HCT116 (cell line): Measurements from ENCODE around the gene PHF1. TPM values are rescaled to one million over a fixed set of nuclear protein-coding genes. Genes with fewer than 3 reads are reported as not detected.
"Not testable (repeated sequence)": the region's sequence is repeated elsewhere in the genome, so short reads cannot be mapped to it uniquely, and the experiment has no call there.

Experiments used
- ATAC-seq: fragments of 200-7000 bp; cut with Tn5 transposase; 2 replicates; pipeline ENCODE4 v1.9.1; 2020; ENCODE audit warnings: mild to moderate bottlenecking, moderate library complexity
- BruUV-seq: library from RNA; stranded (reverse); fragments of 400-500 nt; replicated peaks from 2 replicates; lab custom pipeline; 2021; lab: Mats Ljungman, UMichigan
- CTCF ChIA-PET: fragments of 300-600 bp; sonication (Branson Sonifier 250); formaldehyde crosslinking; loops from one replicate; lab custom pipeline; 2021; ENCODE audit warnings: antibody characterized with exemption; lab: Charles Lee
- POLR2A ChIA-PET: fragments of 300-600, 350-600 bp; sonication (Branson Sonifier 250); formaldehyde crosslinking; loops from one replicate; lab custom pipeline; 2021; ENCODE audit warnings: antibody characterized with exemption; lab: Charles Lee
- RAD21 ChIA-PET, 2 experiments: fragments of 300-600 bp; sonication (Branson Sonifier 250); formaldehyde crosslinking; loops; one replicate each; lab custom pipeline; 2023; ENCODE audit warnings: low total read pairs in 2 of 2; ENCODE audit not compliant: uncharacterized antibody in 2 of 2, unreplicated experiment in 2 of 2, low non-redundant PET in 1 of 2; lab: Charles Lee
- DNase-seq: peaks from one replicate; pipeline ENCODE4 v3.0.0-alpha.2; 2010; ENCODE audit warnings: low read depth, low spot score
- H2AFZ ChIP-seq: fragments of 200-600 bp; shearing (Covaris generic), sonication (generic); 2 replicates; pipeline ENCODE4 v1.6.1; 2017; ENCODE audit warnings: low read depth, mixed run types, mixed read lengths, antibody characterized with exemption, low read length; ENCODE audit not compliant: poor library complexity, severe bottlenecking
- H3K27ac ChIP-seq: 2 replicates; pipeline ENCODE4 v1.5.1; 2012; ENCODE audit warnings: low read depth, low read length
- H3K27me3 ChIP-seq: fragments of 200-600 bp; sonication (generic); 2 replicates; pipeline ENCODE4 v1.6.1; 2016; ENCODE audit warnings: mixed run types, low read length, mixed read lengths; ENCODE audit not compliant: insufficient read depth
- H3K36me3 ChIP-seq, 2 experiments: fragments of 200-500 bp in 1 of 2; fragments of 200-600 bp in 1 of 2; sonication (Bioruptor generic) in 1 of 2; sonication (generic) in 1 of 2; 2 replicates each; pipeline versions ENCODE4 v1.5.1 to v1.6.1; 2014 to 2016; ENCODE audit warnings: low read length in 2 of 2, inconsistent platforms in 1 of 2, mixed read lengths in 1 of 2, mixed run types in 1 of 2; ENCODE audit not compliant: insufficient read depth in 2 of 2, control insufficient read depth in 1 of 2
- H3K4me1 ChIP-seq, 2 experiments: fragments of 200-600 bp in 1 of 2; sonication (generic) in 1 of 2; 2 replicates each; pipeline versions ENCODE4 v1.5.1 to v1.6.1; 2012 to 2017; ENCODE audit warnings: low read length in 2 of 2, inconsistent platforms in 1 of 2, mild to moderate bottlenecking in 1 of 2, mixed read lengths in 1 of 2, mixed run types in 1 of 2, moderate library complexity in 1 of 2; ENCODE audit not compliant: insufficient read depth in 2 of 2, control insufficient read depth in 1 of 2
- H3K4me2 ChIP-seq: fragments of 200-600 bp; sonication (generic); 2 replicates; pipeline ENCODE4 v1.6.1; 2017; ENCODE audit warnings: mixed run types, low read length, mixed read lengths
- H3K4me3 ChIP-seq, 2 experiments: fragments of 200-600 bp in 1 of 2; sonication (generic) in 1 of 2; replicated peaks in 1 of 2; 2 replicates each; pipeline ENCODE4 v1.5.1; 2011 to 2016; ENCODE audit warnings: low read length in 2 of 2, control low read depth in 1 of 2, low read depth in 1 of 2, mild to moderate bottlenecking in 1 of 2, mixed read lengths in 1 of 2, mixed run types in 1 of 2
- H3K79me2 ChIP-seq: fragments of 200-600 bp; sonication (generic); 2 replicates; pipeline ENCODE4 v1.6.1; 2017; ENCODE audit warnings: mild to moderate bottlenecking, mixed run types, low read length, moderate library complexity, mixed read lengths; ENCODE audit not compliant: insufficient read depth
- H3K9ac ChIP-seq: fragments of 200-600 bp; sonication (generic); 2 replicates; pipeline ENCODE4 v1.6.1; 2016; ENCODE audit warnings: low read length, mixed read lengths
- H3K9me2 ChIP-seq: fragments of 200-600 bp; sonication (generic), shearing (Covaris generic); 2 replicates; pipeline ENCODE4 v1.6.1; 2017; ENCODE audit warnings: mixed run types, mild to moderate bottlenecking, moderate library complexity; ENCODE audit not compliant: insufficient read depth
- H3K9me3 ChIP-seq, 2 experiments: fragments of 200-500 bp in 1 of 2; fragments of 200-600 bp in 1 of 2; sonication (Bioruptor generic) in 1 of 2; sonication (generic) in 1 of 2; 2 replicates each; pipeline ENCODE4 v1.6.1; 2014 to 2017; ENCODE audit warnings: low read length in 2 of 2, mixed read lengths in 2 of 2, inconsistent platforms in 1 of 2, low read depth in 1 of 2, mild to moderate bottlenecking in 1 of 2, mixed run types in 1 of 2, moderate library complexity in 1 of 2; ENCODE audit not compliant: control insufficient read depth in 1 of 2, insufficient read depth in 1 of 2
- H4K20me1 ChIP-seq: fragments of 200-600 bp; sonication (generic), shearing (Covaris generic); 2 replicates; pipeline ENCODE4 v1.6.1; 2017; ENCODE audit warnings: mixed run types, mild to moderate bottlenecking, moderate library complexity; ENCODE audit not compliant: insufficient read depth
- CBX3 ChIP-seq: IDR thresholded peaks from 2 replicates; pipeline ENCODE4 v1.6.1; 2012; ENCODE audit warnings: low read depth
- CEBPB ChIP-seq: IDR thresholded peaks from 2 replicates; pipeline ENCODE4 v1.6.1; 2012; ENCODE audit warnings: low read depth
- CTCF ChIP-seq, 3 experiments: fragments of 200-600 bp in 1 of 3; sonication (generic) in 1 of 3; IDR thresholded peaks in 2 of 3; conservative IDR thresholded peaks in 1 of 3; 2 replicates each; pipeline ENCODE4 v1.5.1; 2012 to 2017; ENCODE audit warnings: low read depth in 2 of 3, low read length in 2 of 3, antibody characterized with exemption in 1 of 3, borderline replicate concordance in 1 of 3, control low read depth in 1 of 3, mild to moderate bottlenecking in 1 of 3, mixed read lengths in 1 of 3, mixed run types in 1 of 3, moderate library complexity in 1 of 3; ENCODE audit not compliant: insufficient read depth in 1 of 3
- EGR1 ChIP-seq: IDR thresholded peaks from 2 replicates; pipeline ENCODE4 v1.6.1; 2012; ENCODE audit warnings: low read depth
- ELF1 ChIP-seq: IDR thresholded peaks from 2 replicates; pipeline ENCODE4 v1.6.1; 2012; ENCODE audit warnings: low read depth, borderline replicate concordance
- EZH2 ChIP-seq: fragments of 200-600 bp; sonication (generic); IDR thresholded peaks from 2 replicates; pipeline ENCODE4 v1.6.1; 2017; ENCODE audit warnings: antibody characterized with exemption, mixed run types
- EZH2phosphoT487 ChIP-seq: fragments of 200-600 bp; IDR thresholded peaks from 2 replicates; pipeline ENCODE4 v1.6.1; 2018; ENCODE audit warnings: antibody characterized with exemption, borderline replicate concordance
- JUND ChIP-seq: IDR thresholded peaks from 2 replicates; pipeline ENCODE4 v1.6.1; 2012
- MAX ChIP-seq: IDR thresholded peaks from 2 replicates; pipeline ENCODE4 v1.6.1; 2012
- POLR2A ChIP-seq: IDR thresholded peaks from 2 replicates; pipeline ENCODE4 v1.7.0; 2011; ENCODE audit warnings: borderline replicate concordance; ENCODE audit not compliant: insufficient read depth, insufficient read length; ENCODE audit errors: extremely low read depth
- POLR2AphosphoS5 ChIP-seq: IDR thresholded peaks from 2 replicates; pipeline ENCODE4 v1.6.1; 2011; ENCODE audit warnings: mild to moderate bottlenecking, low read depth, low read length, moderate library complexity
- RAD21 ChIP-seq: IDR thresholded peaks from 2 replicates; pipeline ENCODE4 v1.6.1; 2012; ENCODE audit warnings: low read depth, mild to moderate bottlenecking
- REST ChIP-seq: IDR thresholded peaks from 2 replicates; pipeline ENCODE4 v1.6.1; 2012; ENCODE audit warnings: low read depth
- SP1 ChIP-seq: IDR thresholded peaks from 2 replicates; pipeline ENCODE4 v1.6.1; 2012; ENCODE audit warnings: low read depth
- SRF ChIP-seq: IDR thresholded peaks from 2 replicates; pipeline ENCODE4 v1.6.1; 2012; ENCODE audit warnings: low read depth
- TCF7L2 ChIP-seq: IDR thresholded peaks from 2 replicates; pipeline ENCODE4 v1.7.0; 2011; ENCODE audit warnings: borderline replicate concordance, inconsistent platforms; ENCODE audit not compliant: insufficient read depth, insufficient read length; ENCODE audit errors: extremely low read depth
- YY1 ChIP-seq: IDR thresholded peaks from 2 replicates; pipeline ENCODE4 v1.6.1; 2011; ENCODE audit warnings: low read length, low read depth, moderate library complexity, mild to moderate bottlenecking; ENCODE audit not compliant: insufficient replicate concordance; ENCODE audit errors: extremely low read depth
- ZFX ChIP-seq: fragments of 450-650 bp; IDR thresholded peaks from 2 replicates; pipeline ENCODE4 v1.6.1; 2017
- ZNF274 ChIP-seq: fragments of 200-500 bp; sonication (Bioruptor generic); IDR thresholded peaks from 2 replicates; pipeline ENCODE4 v1.6.1; 2014; ENCODE audit warnings: mild to moderate bottlenecking, low read depth, low read length, inconsistent platforms
- intact Hi-C: fragments of 100-400 bp; cut with micrococcal nuclease; formaldehyde crosslinking; loops from 2 replicates; pipeline ENCODE4 v1.10.0; 2022
- total RNA-seq: library from RNA; stranded (reverse); gene quantifications from one replicate; pipeline ENCODE4 v1.2.1, GENCODE V29; 2021; ENCODE audit not compliant: unreplicated experiment

PHF1 gene
- total RNA-seq, 1 experiment from 2014 or later: 40.2 TPM

DNA sequence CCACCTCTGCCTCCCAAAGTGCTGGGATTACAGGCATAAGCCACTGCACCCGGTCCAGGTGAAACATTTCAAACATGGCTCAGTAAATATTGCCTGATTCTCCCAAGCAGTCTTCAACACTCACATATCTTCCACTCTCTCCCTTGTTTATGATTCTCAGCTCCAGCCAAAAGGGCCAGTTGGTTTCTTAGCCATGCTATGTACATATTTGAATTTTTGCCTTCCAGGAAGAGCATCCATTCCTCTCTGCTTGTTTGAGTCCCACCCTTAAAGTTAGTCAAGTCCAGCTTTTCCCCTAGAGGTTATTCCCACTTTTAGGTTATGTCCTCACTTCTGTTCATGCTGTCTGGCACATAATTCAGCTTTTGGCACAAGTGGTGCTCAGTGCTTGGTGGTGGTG, 13.3 kb upstream of the PHF1 start:
- BruUV-seq: no TSS peak
- intact Hi-C loops: no loop called here
- Histone ChIP-seq H3K27me3 (no peaks in the 10 kb centered on the region), H3K36me3 (peaks cover 21 to 32% of the 10 kb centered on the region in 2 experiments; a peak in 3 of 4 replicates), H3K79me2 (peaks cover 86% of the 10 kb centered on the region), H3K4me1 (peaks cover 7 to 19% of the 10 kb centered on the region in 2 experiments), H3K27ac (no peak overlapping the region), H2AFZ (no peak overlapping the region), H3K4me3 (no peak overlapping the region), H3K4me2 (no peak overlapping the region), H3K9me2 (no peaks in the 10 kb centered on the region), H3K9ac (no peak overlapping the region), H4K20me1 (no peaks in the 10 kb centered on the region; the same call in 1 of the 2 replicates), H3K9me3 (no peaks in the 10 kb centered on the region)
- DNase-seq (no peak), ATAC-seq (no peak)
- TF ChIP-seq EZH2phosphoT487: no peak
- TF ChIP-seq ELF1: no peak
- no peak for TF ChIP-seq TCF7L2
- no peak for TF ChIP-seq SRF
- no peak for TF ChIP-seq POLR2AphosphoS5
- TF ChIP-seq SP1: no peak
- no peak for TF ChIP-seq CBX3
- TF ChIP-seq MAX: no peak
- TF ChIP-seq EGR1: no peak
- TF ChIP-seq CTCF (IDR thresholded peaks at IDR 0.05 in 2 of 3, conservative IDR thresholded peaks at IDR 0.05 in 1 of 3; ENCODE audit: borderline replicate concordance in 1 of 3, insufficient read depth in 1 of 3, low read depth in 2 of 3, low read length in 2 of 3): no peak
- no peak for TF ChIP-seq POLR2A
- no peak for TF ChIP-seq ZNF274
- TF ChIP-seq CEBPB: no peak
- TF ChIP-seq REST: no peak
- TF ChIP-seq JUND: no peak
- no peak for TF ChIP-seq EZH2
- TF ChIP-seq YY1: no peak
- no peak for TF ChIP-seq RAD21
- no peak for TF ChIP-seq ZFX
- ChIA-PET CTCF (no interaction called here), RAD21 (no interaction called here), POLR2A (no interaction called here)

DNA sequence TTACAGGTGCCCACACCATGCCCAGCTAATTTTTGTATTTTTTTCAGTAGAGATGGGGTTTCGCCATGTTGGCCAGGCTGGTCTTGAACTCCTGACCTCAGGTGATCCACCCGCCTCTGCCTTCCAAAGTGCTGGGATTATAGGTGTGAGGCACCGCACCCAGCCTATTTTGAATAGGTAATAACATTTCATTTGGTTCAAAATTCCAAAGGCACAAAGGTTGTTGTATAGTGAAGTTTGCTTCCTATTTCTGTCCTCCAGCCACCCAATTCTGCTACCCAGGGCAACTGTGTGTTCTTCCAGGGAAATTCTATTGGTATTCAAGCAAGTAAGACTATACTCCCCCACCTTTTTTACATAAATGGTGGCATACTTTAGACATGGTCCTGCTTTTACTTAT, 12.2 kb upstream of the PHF1 start:
- not testable (repeated sequence) for H4K20me1 ChIP-seq, BruUV-seq, H3K9me3 ChIP-seq

More for the DNA sequence above, 12.2 kb upstream of the PHF1 start:
- DNase-seq, H3K4me3 ChIP-seq, H2AFZ ChIP-seq, intact Hi-C loops, H3K4me1 ChIP-seq, POLR2A ChIA-PET, H3K4me2 ChIP-seq, CTCF ChIA-PET, H3K27ac ChIP-seq, H3K9ac ChIP-seq, H3K9me2 ChIP-seq, H3K27me3 ChIP-seq, ATAC-seq: not testable (repeated sequence)
- RAD21 ChIA-PET: interaction anchor here in 1 of 2 experiments (0.7 kb wide), 1 partner anchor 399 kb away, joined by 3 read pairs; no protein-coding TSS in a partner anchor
- peaks cover 75% of the 10 kb centered on the region for H3K79me2 ChIP-seq
- peaks cover 25 to 43% of the 10 kb centered on the region in 2 experiments; a peak in 3 of 4 replicates for H3K36me3 ChIP-seq
